HEK293 (cell line): ENCODE data around the gene GIN1.

Source experiments
- FEZF1 ChIP-seq: fragments of 450-650 bp; formaldehyde crosslinking; IDR thresholded peaks from 2 replicates; pipeline ENCODE4 v1.5.1; 2016; ENCODE audit warnings: missing biosample characterization, missing genetic modification characterization
- KLF16 ChIP-seq: fragments of 450-650 bp; formaldehyde crosslinking; IDR thresholded peaks from 2 replicates; pipeline ENCODE4 v1.5.1; 2017; ENCODE audit warnings: missing biosample characterization, missing genetic modification characterization
- KLF7 ChIP-seq: fragments of 450-650 bp; formaldehyde crosslinking; IDR thresholded peaks from 2 replicates; pipeline ENCODE4 v1.5.1; 2016; ENCODE audit warnings: missing biosample characterization, missing genetic modification characterization, borderline replicate concordance
- KLF9 ChIP-seq: fragments of 450-650 bp; formaldehyde crosslinking; IDR thresholded peaks from 2 replicates; pipeline ENCODE4 v1.5.1; 2016; ENCODE audit warnings: missing biosample characterization, missing genetic modification characterization, low read depth
- MZF1 ChIP-seq: fragments of 450-650 bp; formaldehyde crosslinking; IDR thresholded peaks from 2 replicates; pipeline ENCODE4 v1.5.1; 2017; ENCODE audit warnings: missing biosample characterization, missing genetic modification characterization, borderline replicate concordance
- OSR2 ChIP-seq: fragments of 450-650 bp; formaldehyde crosslinking; IDR thresholded peaks from 2 replicates; pipeline ENCODE4 v1.5.1; 2016; ENCODE audit warnings: missing biosample characterization, missing genetic modification characterization
- PRDM1 ChIP-seq: fragments of 450-650 bp; formaldehyde crosslinking; IDR thresholded peaks from 2 replicates; pipeline ENCODE4; 2016; ENCODE audit warnings: missing biosample characterization, missing genetic modification characterization
- SCRT1 ChIP-seq: fragments of 450-650 bp; formaldehyde crosslinking; IDR thresholded peaks from 2 replicates; pipeline ENCODE4 v1.5.1; 2016; ENCODE audit warnings: missing biosample characterization, missing genetic modification characterization, borderline replicate concordance
- ZBTB1 ChIP-seq: fragments of 450-650 bp; formaldehyde crosslinking; IDR thresholded peaks from 2 replicates; pipeline ENCODE4 v1.5.1; 2016; ENCODE audit warnings: missing biosample characterization, missing genetic modification characterization
- ZBTB7A ChIP-seq: fragments of 450-650 bp; formaldehyde crosslinking; IDR thresholded peaks from 2 replicates; pipeline ENCODE4 v1.5.1; 2016; ENCODE audit warnings: low read depth, missing biosample characterization, missing genetic modification characterization
- ZFP69B ChIP-seq: fragments of 450-650 bp; formaldehyde crosslinking; IDR thresholded peaks from 2 replicates; pipeline ENCODE4 v1.5.1; 2016; ENCODE audit warnings: missing biosample characterization, missing genetic modification characterization
- ZIC2 ChIP-seq: fragments of 450-650 bp; formaldehyde crosslinking; IDR thresholded peaks from 2 replicates; pipeline ENCODE4 v1.5.1; 2016; ENCODE audit warnings: missing biosample characterization, missing genetic modification characterization
- ZNF114 ChIP-seq: fragments of 450-650 bp; formaldehyde crosslinking; IDR thresholded peaks from 2 replicates; pipeline ENCODE4 v1.5.0; 2017; ENCODE audit warnings: missing biosample characterization, missing genetic modification characterization
- ZNF169 ChIP-seq: fragments of 450-650 bp; formaldehyde crosslinking; IDR thresholded peaks from 2 replicates; pipeline ENCODE4 v1.5.1; 2016; ENCODE audit warnings: missing biosample characterization, missing genetic modification characterization
- ZNF211 ChIP-seq: fragments of 450-650 bp; formaldehyde crosslinking; IDR thresholded peaks from 2 replicates; pipeline ENCODE4 v1.5.1; 2016; ENCODE audit warnings: low read depth, missing biosample characterization, missing genetic modification characterization
- ZNF266 ChIP-seq: fragments of 450-650 bp; formaldehyde crosslinking; IDR thresholded peaks from 2 replicates; pipeline ENCODE4 v1.5.1; 2016; ENCODE audit warnings: missing biosample characterization, missing genetic modification characterization, low read depth
- ZNF335 ChIP-seq: fragments of 450-650 bp; formaldehyde crosslinking; conservative IDR thresholded peaks from 2 replicates; pipeline ENCODE4 v1.5.1; 2016; ENCODE audit warnings: missing biosample characterization, missing genetic modification characterization
- ZNF341 ChIP-seq: fragments of 450-650 bp; formaldehyde crosslinking; IDR thresholded peaks from 2 replicates; pipeline ENCODE4; 2016; ENCODE audit warnings: low read depth, missing biosample characterization, missing genetic modification characterization
- ZNF501 ChIP-seq: fragments of 450-650 bp; formaldehyde crosslinking; IDR thresholded peaks from 2 replicates; pipeline ENCODE4 v1.5.1; 2016; ENCODE audit warnings: missing biosample characterization, missing genetic modification characterization
- ZNF514 ChIP-seq: fragments of 450-650 bp; formaldehyde crosslinking; IDR thresholded peaks from 2 replicates; pipeline ENCODE4 v1.5.1; 2016; ENCODE audit warnings: missing biosample characterization, missing genetic modification characterization
- ZNF521 ChIP-seq: fragments of 450-650 bp; formaldehyde crosslinking; IDR thresholded peaks from 2 replicates; pipeline ENCODE4 v1.5.1; 2017; ENCODE audit warnings: missing biosample characterization, mild to moderate bottlenecking, missing genetic modification characterization
- ZNF561 ChIP-seq: fragments of 450-650 bp; IDR thresholded peaks from 2 replicates; pipeline ENCODE4 v1.5.1; 2018; ENCODE audit warnings: missing biosample characterization, missing genetic modification characterization, borderline replicate concordance
- ZNF629 ChIP-seq: fragments of 450-650 bp; formaldehyde crosslinking; IDR thresholded peaks from 2 replicates; pipeline ENCODE4 v1.5.1; 2017; ENCODE audit warnings: missing biosample characterization, missing genetic modification characterization
- ZNF664 ChIP-seq: fragments of 450-650 bp; formaldehyde crosslinking; IDR thresholded peaks from 2 replicates; pipeline ENCODE4 v1.5.1; 2016; ENCODE audit warnings: missing biosample characterization, missing genetic modification characterization
- ZSCAN16 ChIP-seq: fragments of 450-650 bp; formaldehyde crosslinking; IDR thresholded peaks from 2 replicates; pipeline ENCODE4 v1.5.1; 2016; ENCODE audit warnings: missing biosample characterization, missing genetic modification characterization
- TF ChIP-seq, protein P1 (sequence below): fragments of 450-650 bp; formaldehyde crosslinking; IDR thresholded peaks from 2 replicates; pipeline ENCODE4 v1.5.1; 2016; ENCODE audit warnings: missing biosample characterization, missing genetic modification characterization
- TF ChIP-seq, protein P2 (sequence below): fragments of 450-650 bp; formaldehyde crosslinking; IDR thresholded peaks from 2 replicates; pipeline ENCODE4 v1.5.1; 2017; ENCODE audit warnings: missing biosample characterization, missing genetic modification characterization
- TF ChIP-seq, protein P3 (sequence below): fragments of 450-650 bp; formaldehyde crosslinking; optimal IDR thresholded peaks from 2 replicates; pipeline ENCODE3; 2016; ENCODE audit warnings: missing biosample characterization, mild to moderate bottlenecking, missing genetic modification characterization
- TF ChIP-seq, protein P4 (sequence below): fragments of 450-650 bp; formaldehyde crosslinking; IDR thresholded peaks from 2 replicates; pipeline ENCODE4 v1.5.1; 2016; ENCODE audit warnings: missing biosample characterization, missing genetic modification characterization
- TF ChIP-seq, protein P5 (sequence below): fragments of 450-650 bp; formaldehyde crosslinking; IDR thresholded peaks from 2 replicates; pipeline ENCODE4 v1.5.1; 2016; ENCODE audit warnings: missing biosample characterization, missing genetic modification characterization
- TF ChIP-seq, protein P6 (sequence below): fragments of 450-650 bp; formaldehyde crosslinking; IDR thresholded peaks from 2 replicates; pipeline ENCODE4 v1.5.1; 2016; ENCODE audit warnings: missing biosample characterization, missing genetic modification characterization

The GIN1 gene

DNA sequence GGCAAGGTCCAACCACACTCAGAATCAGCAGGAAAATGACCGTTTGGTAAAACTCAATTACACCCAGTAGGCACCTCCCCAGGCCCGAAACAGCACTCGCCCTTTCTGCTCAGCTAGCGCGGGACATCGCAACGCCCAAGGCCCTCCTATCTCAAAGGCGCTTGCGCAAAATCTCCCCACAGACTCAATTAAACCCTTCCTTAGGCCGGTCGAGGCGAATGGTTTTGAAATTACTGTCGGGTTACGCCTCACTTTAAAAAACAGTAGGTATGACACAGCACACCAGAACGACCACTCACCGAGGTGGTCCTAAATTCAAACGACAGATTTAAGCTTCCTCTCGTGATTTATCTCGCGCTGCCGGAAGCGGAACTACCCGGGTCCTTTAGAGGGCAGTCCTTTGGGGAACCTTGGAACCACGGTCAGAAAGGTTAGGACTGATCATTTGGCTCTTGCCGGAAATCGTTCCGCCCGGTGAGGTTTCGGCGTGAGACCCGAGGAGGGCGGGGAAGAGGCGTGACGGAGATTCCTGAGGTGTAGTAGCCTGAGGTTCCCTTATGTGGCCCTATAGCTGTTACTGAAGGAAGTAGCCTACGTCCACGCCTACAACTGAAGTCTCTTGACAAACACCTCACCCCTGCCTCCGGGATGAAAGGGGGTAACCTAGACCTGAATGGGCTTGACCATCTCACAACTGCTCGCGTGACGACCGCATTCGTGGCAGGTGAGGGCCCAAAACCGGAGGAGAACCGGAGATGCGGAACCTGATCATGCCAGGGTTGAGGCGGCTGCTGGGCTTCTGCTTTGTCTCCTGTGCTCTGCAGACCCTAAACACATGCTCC lies at the start of gene GIN1, which contains the start of gene PPIP5K2 (continued):
- TF ChIP-seq ZIC2 (0 out of 2 replicates have a peak, but pooled peaks have one; percentile 24), ZBTB7A (tag by site-specific recombination) (peak; percentile 74; the same call in 1 of the 2 replicates), ZNF341 (tag by site-specific recombination) (peak; percentile 68; the same call in 1 of the 2 replicates), MZF1 (peak; percentile 71; the same call in 1 of the 2 replicates), SCRT1 (no peak), OSR2 (peak; percentile 19; the same call in 1 of the 2 replicates), ZNF514 (tag by site-specific recombination) (no peak), ZNF335 (tag by site-specific recombination) (peak; percentile 91), ZBTB1 (tag by site-specific recombination) (peak; percentile 66; the same call in 1 of the 2 replicates), ZNF114 (tag by site-specific recombination) (no peak), FEZF1 (tag by site-specific recombination) (peak; percentile 92), ZNF266 (no peak), ZNF169 (no peak), KLF16 (tag by site-specific recombination) (peak; percentile 96), KLF9 (tag by site-specific recombination) (peak; percentile 98), ZNF561 (tag by site-specific recombination) (peak; percentile 100), ZSCAN16 (tag by site-specific recombination) (no peak), ZNF211 (tag by site-specific recombination) (no peak), PRDM1 (tag by site-specific recombination) (peak; percentile 18; the same call in 1 of the 2 replicates), ZNF501 (tag by site-specific recombination) (peak; percentile 100), ZNF629 (tag by site-specific recombination) (peak; percentile 96), KLF7 (tag by site-specific recombination) (peak; percentile 82), ZNF521 (tag by site-specific recombination) (no peak), ZNF664 (tag by site-specific recombination) (peak; percentile 73; the same call in 1 of the 2 replicates), ZFP69B (tag by site-specific recombination) (peak; percentile 91)
- TF ChIP-seq, protein P1, sequence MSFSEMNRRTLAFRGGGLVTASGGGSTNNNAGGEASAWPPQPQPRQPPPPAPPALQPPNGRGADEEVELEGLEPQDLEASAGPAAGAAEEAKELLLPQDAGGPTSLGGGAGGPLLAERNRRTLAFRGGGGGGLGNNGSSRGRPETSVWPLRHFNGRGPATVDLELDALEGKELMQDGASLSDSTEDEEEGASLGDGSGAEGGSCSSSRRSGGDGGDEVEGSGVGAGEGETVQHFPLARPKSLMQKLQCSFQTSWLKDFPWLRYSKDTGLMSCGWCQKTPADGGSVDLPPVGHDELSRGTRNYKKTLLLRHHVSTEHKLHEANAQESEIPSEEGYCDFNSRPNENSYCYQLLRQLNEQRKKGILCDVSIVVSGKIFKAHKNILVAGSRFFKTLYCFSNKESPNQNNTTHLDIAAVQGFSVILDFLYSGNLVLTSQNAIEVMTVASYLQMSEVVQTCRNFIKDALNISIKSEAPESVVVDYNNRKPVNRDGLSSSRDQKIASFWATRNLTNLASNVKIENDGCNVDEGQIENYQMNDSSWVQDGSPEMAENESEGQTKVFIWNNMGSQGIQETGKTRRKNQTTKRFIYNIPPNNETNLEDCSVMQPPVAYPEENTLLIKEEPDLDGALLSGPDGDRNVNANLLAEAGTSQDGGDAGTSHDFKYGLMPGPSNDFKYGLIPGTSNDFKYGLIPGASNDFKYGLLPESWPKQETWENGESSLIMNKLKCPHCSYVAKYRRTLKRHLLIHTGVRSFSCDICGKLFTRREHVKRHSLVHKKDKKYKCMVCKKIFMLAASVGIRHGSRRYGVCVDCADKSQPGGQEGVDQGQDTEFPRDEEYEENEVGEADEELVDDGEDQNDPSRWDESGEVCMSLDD (tag by site-specific recombination): peak; percentile 61; the same call in 1 of the 2 replicates
- TF ChIP-seq, protein P2, sequence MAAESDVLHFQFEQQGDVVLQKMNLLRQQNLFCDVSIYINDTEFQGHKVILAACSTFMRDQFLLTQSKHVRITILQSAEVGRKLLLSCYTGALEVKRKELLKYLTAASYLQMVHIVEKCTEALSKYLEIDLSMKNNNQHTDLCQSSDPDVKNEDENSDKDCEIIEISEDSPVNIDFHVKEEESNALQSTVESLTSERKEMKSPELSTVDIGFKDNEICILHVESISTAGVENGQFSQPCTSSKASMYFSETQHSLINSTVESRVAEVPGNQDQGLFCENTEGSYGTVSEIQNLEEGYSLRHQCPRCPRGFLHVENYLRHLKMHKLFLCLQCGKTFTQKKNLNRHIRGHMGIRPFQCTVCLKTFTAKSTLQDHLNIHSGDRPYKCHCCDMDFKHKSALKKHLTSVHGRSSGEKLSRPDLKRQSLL (tag by site-specific recombination): peak; percentile 72; the same call in 1 of the 2 replicates
- TF ChIP-seq, protein P3, sequence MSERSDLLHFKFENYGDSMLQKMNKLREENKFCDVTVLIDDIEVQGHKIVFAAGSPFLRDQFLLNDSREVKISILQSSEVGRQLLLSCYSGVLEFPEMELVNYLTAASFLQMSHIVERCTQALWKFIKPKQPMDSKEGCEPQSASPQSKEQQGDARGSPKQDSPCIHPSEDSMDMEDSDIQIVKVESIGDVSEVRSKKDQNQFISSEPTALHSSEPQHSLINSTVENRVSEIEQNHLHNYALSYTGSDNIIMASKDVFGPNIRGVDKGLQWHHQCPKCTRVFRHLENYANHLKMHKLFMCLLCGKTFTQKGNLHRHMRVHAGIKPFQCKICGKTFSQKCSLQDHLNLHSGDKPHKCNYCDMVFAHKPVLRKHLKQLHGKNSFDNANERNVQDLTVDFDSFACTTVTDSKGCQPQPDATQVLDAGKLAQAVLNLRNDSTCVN: peak; percentile 31
- TF ChIP-seq, protein P4, sequence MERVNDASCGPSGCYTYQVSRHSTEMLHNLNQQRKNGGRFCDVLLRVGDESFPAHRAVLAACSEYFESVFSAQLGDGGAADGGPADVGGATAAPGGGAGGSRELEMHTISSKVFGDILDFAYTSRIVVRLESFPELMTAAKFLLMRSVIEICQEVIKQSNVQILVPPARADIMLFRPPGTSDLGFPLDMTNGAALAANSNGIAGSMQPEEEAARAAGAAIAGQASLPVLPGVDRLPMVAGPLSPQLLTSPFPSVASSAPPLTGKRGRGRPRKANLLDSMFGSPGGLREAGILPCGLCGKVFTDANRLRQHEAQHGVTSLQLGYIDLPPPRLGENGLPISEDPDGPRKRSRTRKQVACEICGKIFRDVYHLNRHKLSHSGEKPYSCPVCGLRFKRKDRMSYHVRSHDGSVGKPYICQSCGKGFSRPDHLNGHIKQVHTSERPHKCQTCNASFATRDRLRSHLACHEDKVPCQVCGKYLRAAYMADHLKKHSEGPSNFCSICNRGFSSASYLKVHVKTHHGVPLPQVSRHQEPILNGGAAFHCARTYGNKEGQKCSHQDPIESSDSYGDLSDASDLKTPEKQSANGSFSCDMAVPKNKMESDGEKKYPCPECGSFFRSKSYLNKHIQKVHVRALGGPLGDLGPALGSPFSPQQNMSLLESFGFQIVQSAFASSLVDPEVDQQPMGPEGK (tag by site-specific recombination): peak; percentile 80
- TF ChIP-seq, protein P5, sequence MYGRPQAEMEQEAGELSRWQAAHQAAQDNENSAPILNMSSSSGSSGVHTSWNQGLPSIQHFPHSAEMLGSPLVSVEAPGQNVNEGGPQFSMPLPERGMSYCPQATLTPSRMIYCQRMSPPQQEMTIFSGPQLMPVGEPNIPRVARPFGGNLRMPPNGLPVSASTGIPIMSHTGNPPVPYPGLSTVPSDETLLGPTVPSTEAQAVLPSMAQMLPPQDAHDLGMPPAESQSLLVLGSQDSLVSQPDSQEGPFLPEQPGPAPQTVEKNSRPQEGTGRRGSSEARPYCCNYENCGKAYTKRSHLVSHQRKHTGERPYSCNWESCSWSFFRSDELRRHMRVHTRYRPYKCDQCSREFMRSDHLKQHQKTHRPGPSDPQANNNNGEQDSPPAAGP: peak; percentile 96
- TF ChIP-seq, protein P6, sequence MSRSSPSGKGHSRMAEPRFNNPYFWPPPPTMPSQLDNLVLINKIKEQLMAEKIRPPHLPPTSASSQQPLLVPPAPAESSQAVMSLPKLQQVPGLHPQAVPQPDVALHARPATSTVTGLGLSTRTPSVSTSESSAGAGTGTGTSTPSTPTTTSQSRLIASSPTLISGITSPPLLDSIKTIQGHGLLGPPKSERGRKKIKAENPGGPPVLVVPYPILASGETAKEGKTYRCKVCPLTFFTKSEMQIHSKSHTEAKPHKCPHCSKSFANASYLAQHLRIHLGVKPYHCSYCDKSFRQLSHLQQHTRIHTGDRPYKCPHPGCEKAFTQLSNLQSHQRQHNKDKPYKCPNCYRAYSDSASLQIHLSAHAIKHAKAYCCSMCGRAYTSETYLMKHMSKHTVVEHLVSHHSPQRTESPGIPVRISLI (tag by site-specific recombination): peak; percentile 87
